H1 (cell line): ENCODE data around the gene KLHDC7B. TPM values are rescaled to one million over a fixed set of nuclear protein-coding genes. Genes with fewer than 3 reads are reported as not detected.

ENCODE experiments used
- CTCF ChIA-PET: fragments of 300-600 bp; sonication (Branson Sonifier 250); formaldehyde crosslinking; loops from one replicate; lab custom pipeline; 2021; ENCODE audit not compliant: partially characterized antibody; lab: Charles Lee
- POLR2A ChIA-PET: fragments of 300-600 bp; sonication (Branson Sonifier 250); formaldehyde crosslinking; loops from one replicate; lab custom pipeline; 2021; ENCODE audit warnings: inconsistent platforms; ENCODE audit not compliant: partially characterized antibody; lab: Charles Lee
- DNase-seq, 2 experiments: peaks; one replicate each; pipeline versions ENCODE4 v3.0.0 to v3.0.0-alpha.2; 2010 to 2022; ENCODE audit warnings: low spot score in 2 of 2, low read depth in 1 of 2, mixed read lengths in 1 of 2
- FAIRE-seq: peaks from 2 replicates; lab custom pipeline; 2011; peaks lifted over from hg19 to GRCh38; lab: Jason Lieb, UNC
- H2AFZ ChIP-seq: 2 replicates; pipeline ENCODE4 v1.8.1; 2012; ENCODE audit warnings: low read length, inconsistent platforms
- H2AK5ac ChIP-seq: 2 replicates; pipeline ENCODE4 v1.6.1; 2013; ENCODE audit warnings: low read depth, low read length
- H2BK120ac ChIP-seq: replicated peaks from 2 replicates; pipeline ENCODE3; 2013; ENCODE audit warnings: low read depth, low read length, inconsistent platforms
- H2BK12ac ChIP-seq: 2 replicates; pipeline ENCODE4 v1.6.1; 2013; ENCODE audit warnings: low read depth, low read length
- H2BK15ac ChIP-seq: 2 replicates; pipeline ENCODE4 v1.6.1; 2013; ENCODE audit warnings: low read length
- H2BK20ac ChIP-seq: 2 replicates; pipeline ENCODE4 v1.6.1; 2013; ENCODE audit warnings: low read length
- H2BK5ac ChIP-seq: 2 replicates; pipeline ENCODE4 v1.6.1; 2013; ENCODE audit warnings: low read depth, low read length
- H3K14ac ChIP-seq: 2 replicates; pipeline ENCODE4 v1.6.1; 2013; ENCODE audit warnings: inconsistent platforms; ENCODE audit not compliant: insufficient read length
- H3K18ac ChIP-seq: 2 replicates; pipeline ENCODE4 v1.6.1; 2013; ENCODE audit warnings: low read length; ENCODE audit errors: extremely low read depth
- H3K23ac ChIP-seq: 2 replicates; pipeline ENCODE4 v1.6.1; 2013; ENCODE audit warnings: inconsistent platforms; ENCODE audit not compliant: insufficient read length
- H3K23me2 ChIP-seq: 2 replicates; pipeline ENCODE4 v1.6.1; 2013; ENCODE audit warnings: low read depth, low read length
- H3K27ac ChIP-seq: 2 replicates; pipeline ENCODE4 v1.6.1; 2011; ENCODE audit warnings: low read depth, low read length, inconsistent platforms
- H3K27me3 ChIP-seq, 4 experiments: replicated peaks in 1 of 4; 1 replicate in 1 of 4; 2 replicates in 3 of 4; pipeline versions ENCODE4 v1.6.1 to v1.8.1; 2011 to 2013; ENCODE audit warnings: low read length in 3 of 4, mild to moderate bottlenecking in 3 of 4, inconsistent platforms in 2 of 4, mixed read lengths in 2 of 4, moderate library complexity in 1 of 4; ENCODE audit not compliant: control insufficient read depth in 3 of 4, insufficient read depth in 3 of 4; ENCODE audit errors: extremely low read depth in 1 of 4
- H3K36me3 ChIP-seq, 4 experiments: 2 replicates each; pipeline versions ENCODE4 v1.6.1 to v1.8.1; 2011 to 2013; ENCODE audit warnings: mild to moderate bottlenecking in 4 of 4, low read length in 3 of 4, moderate library complexity in 2 of 4, control low read depth in 1 of 4, inconsistent platforms in 1 of 4; ENCODE audit not compliant: insufficient read depth in 4 of 4, control insufficient read depth in 2 of 4
- H3K4ac ChIP-seq: replicated peaks from 2 replicates; pipeline ENCODE3; 2013; ENCODE audit warnings: low read length, low read depth, mixed read lengths, inconsistent platforms; ENCODE audit not compliant: insufficient read length
- H3K4me1 ChIP-seq, 4 experiments: replicated peaks in 1 of 4; 1 replicate in 1 of 4; 2 replicates in 3 of 4; pipeline versions ENCODE4 v1.6.1 to v1.8.1; 2011 to 2013; ENCODE audit warnings: low read length in 3 of 4, inconsistent platforms in 2 of 4, mixed read lengths in 1 of 4; ENCODE audit not compliant: insufficient read depth in 4 of 4, control insufficient read depth in 3 of 4
- H3K4me2 ChIP-seq, 2 experiments: 2 replicates each; pipeline versions ENCODE4 v1.6.1 to v1.8.1; 2011 to 2013; ENCODE audit warnings: low read depth in 2 of 2, low read length in 2 of 2, control low read depth in 1 of 2, inconsistent platforms in 1 of 2, mild to moderate bottlenecking in 1 of 2; ENCODE audit not compliant: insufficient read depth in 1 of 2
- H3K4me3 ChIP-seq, 4 experiments: fragments of 200-600, 300-600 bp in 1 of 4; sonication (generic), shearing (Covaris generic), sonication (Bioruptor Twin) in 1 of 4; 2 replicates each; pipeline versions ENCODE4 v1.5.1 to v1.8.1; 2011 to 2016; ENCODE audit warnings: low read length in 4 of 4, low read depth in 3 of 4, control low read depth in 2 of 4, inconsistent platforms in 2 of 4, mild to moderate bottlenecking in 2 of 4, mixed read lengths in 1 of 4, moderate library complexity in 1 of 4; ENCODE audit not compliant: insufficient read depth in 2 of 4; ENCODE audit errors: extremely low read depth in 1 of 4
- H3K56ac ChIP-seq: replicated peaks from 2 replicates; pipeline ENCODE3; 2013; ENCODE audit warnings: low read depth, mild to moderate bottlenecking, mixed read lengths, low read length, inconsistent platforms; ENCODE audit not compliant: insufficient read length
- H3K79me1 ChIP-seq: 2 replicates; pipeline ENCODE4 v1.6.1; 2013; ENCODE audit warnings: low read depth, low read length, control low read depth
- H3K79me2 ChIP-seq, 2 experiments: 2 replicates each; pipeline versions ENCODE4 v1.6.1 to v1.8.1; 2012 to 2013; ENCODE audit warnings: low read length in 2 of 2, mild to moderate bottlenecking in 2 of 2, inconsistent platforms in 1 of 2; ENCODE audit not compliant: insufficient read depth in 2 of 2, control insufficient read depth in 1 of 2
- H3K9ac ChIP-seq, 4 experiments: replicated peaks in 1 of 4; 1 replicate in 1 of 4; 2 replicates in 3 of 4; pipeline versions ENCODE4 v1.6.1 to v1.8.1; 2011 to 2013; ENCODE audit warnings: low read depth in 3 of 4, low read length in 3 of 4, control low read depth in 2 of 4, mild to moderate bottlenecking in 2 of 4, moderate library complexity in 2 of 4, inconsistent platforms in 1 of 4; ENCODE audit errors: extremely low read depth in 1 of 4
- H3K9me3 ChIP-seq, 2 experiments: 2 replicates each; pipeline versions ENCODE4 v1.6.1 to v1.8.1; 2012 to 2013; ENCODE audit warnings: mild to moderate bottlenecking in 2 of 2, moderate library complexity in 2 of 2, control low read depth in 1 of 2, inconsistent platforms in 1 of 2, low read depth in 1 of 2, low read length in 1 of 2, mixed read lengths in 1 of 2; ENCODE audit not compliant: insufficient read depth in 2 of 2
- H4K20me1 ChIP-seq, 2 experiments: replicated peaks in 1 of 2; 2 replicates each; pipeline versions ENCODE3 to v1.8.1; 2011 to 2013; ENCODE audit warnings: inconsistent platforms in 2 of 2, low read length in 2 of 2, mild to moderate bottlenecking in 1 of 2; ENCODE audit not compliant: insufficient read depth in 2 of 2, control insufficient read depth in 1 of 2
- H4K5ac ChIP-seq: 2 replicates; pipeline ENCODE4 v1.6.1; 2013; ENCODE audit warnings: low read length, low read depth, mixed read lengths, inconsistent platforms; ENCODE audit not compliant: insufficient read length
- H4K8ac ChIP-seq: 2 replicates; pipeline ENCODE4 v1.8.0; 2013; ENCODE audit warnings: mild to moderate bottlenecking, moderate library complexity, low read length, inconsistent platforms; ENCODE audit not compliant: insufficient read depth; ENCODE audit errors: extremely low read depth
- H4K91ac ChIP-seq: replicated peaks from 2 replicates; pipeline ENCODE3; 2013; ENCODE audit warnings: low read length, mixed read lengths, inconsistent platforms; ENCODE audit not compliant: insufficient read length
- BACH1 ChIP-seq: IDR thresholded peaks from 2 replicates; pipeline ENCODE4 v1.6.1; 2012; ENCODE audit warnings: low read length, improper control_type of control experiment
- BCL11A ChIP-seq, 2 experiments: IDR thresholded peaks; one replicate each; pipeline ENCODE4 v1.6.1; 2011; ENCODE audit warnings: low read depth in 2 of 2, low read length in 2 of 2, mild to moderate bottlenecking in 2 of 2
- CHD1 ChIP-seq: IDR thresholded peaks from 2 replicates; pipeline ENCODE4 v1.6.1; 2012; ENCODE audit warnings: low read depth, low read length, improper control_type of control experiment
- EGR1 ChIP-seq: IDR thresholded peaks from 2 replicates; pipeline ENCODE4 v1.6.1; 2011; ENCODE audit warnings: low read depth, low read length, borderline replicate concordance
- EP300 ChIP-seq, 2 experiments: IDR thresholded peaks; 1 replicate in 1 of 2; 2 replicates in 1 of 2; pipeline ENCODE4 v1.6.1; 2011 to 2012; ENCODE audit warnings: low read depth in 2 of 2, low read length in 2 of 2, mild to moderate bottlenecking in 2 of 2, borderline replicate concordance in 1 of 2, inconsistent platforms in 1 of 2, moderate library complexity in 1 of 2
- GABPA ChIP-seq: IDR thresholded peaks from 2 replicates; pipeline ENCODE4 v1.6.1; 2011; ENCODE audit warnings: mild to moderate bottlenecking, low read length, moderate library complexity, borderline replicate concordance; ENCODE audit not compliant: insufficient read depth
- JUN ChIP-seq: IDR thresholded peaks from 2 replicates; pipeline ENCODE4 v1.6.1; 2011; ENCODE audit warnings: low read depth, mild to moderate bottlenecking, improper control_type of control experiment, low read length
- KDM1A ChIP-seq: fragments of 200-600, 300-600 bp; sonication (generic); IDR thresholded peaks from 2 replicates; pipeline ENCODE4 v1.7.1; 2016; ENCODE audit warnings: mild to moderate bottlenecking, low read length, borderline replicate concordance
- POLR2AphosphoS5 ChIP-seq: IDR thresholded peaks from 2 replicates; pipeline ENCODE4 v1.6.1; 2011; ENCODE audit warnings: low read depth, low read length
- SIN3A ChIP-seq, 2 experiments: IDR thresholded peaks in 1 of 2; conservative IDR thresholded peaks in 1 of 2; 2 replicates each; pipeline ENCODE4 v1.6.1; 2011 to 2012; ENCODE audit warnings: low read length in 2 of 2, improper control_type of control experiment in 1 of 2, low read depth in 1 of 2, mild to moderate bottlenecking in 1 of 2
- SIX5 ChIP-seq: IDR thresholded peaks from 2 replicates; pipeline ENCODE4 v1.6.1; 2011; ENCODE audit warnings: mild to moderate bottlenecking, low read depth, low read length
- WGBS, 2 experiments: shearing (Covaris generic) in 1 of 2; methylation state at CpG; one replicate each; pipeline versions ENCODE4 v1.1.6 to v1.1.7; 2013 to 2015; ENCODE audit warnings: low lambda C conversion rate in 2 of 2, mixed read lengths in 2 of 2, inconsistent platforms in 1 of 2, low coverage in 1 of 2, missing lambda C conversion rate in 1 of 2; ENCODE audit not compliant: insufficient replicate concordance in 2 of 2, insufficient coverage in 1 of 2, insufficient read length in 1 of 2; ENCODE audit errors: extremely low coverage in 1 of 2, missing lambda C conversion rate in 1 of 2; 5-methylcytosine and 5-hydroxymethylcytosine counted together
- polyA plus RNA-seq, 7 experiments: library from polyadenylated mRNA; depleted of rRNA in 3 of 7; stranded (reverse) in 5 of 7; unstranded in 2 of 7; fragments of >200 nt in 5 of 7; fragments of 200-250 nt in 2 of 7; gene quantifications; 1 replicate in 5 of 7; 2 replicates in 1 of 7; 4 replicates in 1 of 7; pipeline versions ENCODE4 v1.2.1 to v1.2.3, GENCODE V29; 2011 to 2013; ENCODE audit warnings: missing spikeins in 2 of 7, mixed read lengths in 2 of 7
- total RNA-seq: library from RNA; stranded (reverse); fragmentation: NEBNext Ultra II Directional; extraction: Animal tissue kit (Norgen Biotek cat#: 25700); gene quantifications from 2 replicates; pipeline ENCODE4 v1.2.1, GENCODE V29; 2021
- TF ChIP-seq, protein P1 (sequence below): IDR thresholded peaks from 2 replicates; pipeline ENCODE4 v1.6.1; 2012; ENCODE audit warnings: low read length, inconsistent platforms

Gene KLHDC7B
- total and polyA plus RNA-seq, 2 of the 8 experiments (the other 6 are each of a cell fraction or from before 2014, with no cell fraction given) = not detected

DNA sequence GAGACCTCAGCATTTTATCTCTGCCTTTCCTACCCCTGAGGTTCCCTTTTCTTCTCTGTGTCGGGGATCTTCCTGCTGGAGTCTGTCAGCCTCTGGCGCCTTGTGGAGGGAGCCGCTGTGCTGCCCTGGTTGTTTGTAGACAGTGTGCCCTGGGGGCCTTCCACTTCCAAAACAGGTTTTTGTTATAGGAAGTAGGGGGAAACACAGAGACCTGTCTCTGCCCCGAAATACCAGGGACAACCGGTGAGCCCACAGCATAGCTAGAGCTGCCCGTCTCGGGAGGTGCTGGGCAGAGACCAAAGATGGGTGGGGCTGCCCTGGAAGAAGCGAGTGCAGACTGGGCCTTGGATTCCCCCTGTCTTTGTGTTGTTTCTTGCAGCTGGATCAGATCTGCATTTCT, 29.6 kb upstream of the KLHDC7B start:
- H3K4ac ChIP-seq = no peak overlapping the region
- no peak overlapping the region for H4K8ac ChIP-seq
- no peak overlapping the region for H4K5ac ChIP-seq
- H3K18ac ChIP-seq = no peak overlapping the region
- no peaks in the 10 kb centered on the region for H3K23me2 ChIP-seq
- no peak overlapping the region for H3K56ac ChIP-seq
- no peak overlapping the region for H2BK20ac ChIP-seq
- no peak overlapping the region for H3K23ac ChIP-seq
- H3K4me3 ChIP-seq = no peak overlapping the region
- no peak overlapping the region for H3K9ac ChIP-seq
- H3K4me1 ChIP-seq = no peaks in the 10 kb centered on the region
- no peak overlapping the region for H4K91ac ChIP-seq
- no peaks in the 10 kb centered on the region for H3K27me3 ChIP-seq
- H3K4me2 ChIP-seq = no peak overlapping the region
- WGBS, 2 experiments = 92% methylated on average over 8 of the region's 8 CpGs; no CpG with 5 or more reads in 1 of the 2 experiments
- H4K20me1 ChIP-seq = peaks cover 9 to 19% of the 10 kb centered on the region in 2 experiments
- DNase-seq (no peak), FAIRE-seq (no peak)
- ChIA-PET POLR2A (interaction anchor here (1.1 kb wide), 1 partner anchor 8 kb away, joined by 3 read pairs; no protein-coding TSS in a partner anchor), CTCF (interaction anchor here (0.6 kb wide), 1 partner anchor 52 kb away, joined by 3 read pairs; no protein-coding TSS in a partner anchor)
- H2BK12ac ChIP-seq = no peak overlapping the region
- no peak overlapping the region for H2BK120ac ChIP-seq
- no peak overlapping the region for H2AFZ ChIP-seq
- no peak overlapping the region for H3K14ac ChIP-seq
- H2AK5ac ChIP-seq = no peak overlapping the region
- peaks cover 14% of the 10 kb centered on the region; the same call in 1 of the 2 replicates for H3K79me1 ChIP-seq
- peaks cover 10 to 31% of the 10 kb centered on the region in 2 experiments for H3K79me2 ChIP-seq
- H3K36me3 ChIP-seq = peaks cover 0 to 12% (median 7%) of the 10 kb centered on the region in 4 experiments; a peak in 5 of 8 replicates
- no peak overlapping the region for H3K27ac ChIP-seq
- H3K9me3 ChIP-seq = no peaks in the 10 kb centered on the region
- no peak overlapping the region for H2BK15ac ChIP-seq
- no peak overlapping the region for H2BK5ac ChIP-seq
- TF ChIP-seq CHD1 = no peak
- no peak for TF ChIP-seq BACH1
- TF ChIP-seq EP300 (IDR thresholded peaks at IDR 0.05; ENCODE audit: borderline replicate concordance in 1 of 2, low read depth in 2 of 2, low read length in 2 of 2) = no peak
- no peak for TF ChIP-seq SIX5
- TF ChIP-seq, protein P1, sequence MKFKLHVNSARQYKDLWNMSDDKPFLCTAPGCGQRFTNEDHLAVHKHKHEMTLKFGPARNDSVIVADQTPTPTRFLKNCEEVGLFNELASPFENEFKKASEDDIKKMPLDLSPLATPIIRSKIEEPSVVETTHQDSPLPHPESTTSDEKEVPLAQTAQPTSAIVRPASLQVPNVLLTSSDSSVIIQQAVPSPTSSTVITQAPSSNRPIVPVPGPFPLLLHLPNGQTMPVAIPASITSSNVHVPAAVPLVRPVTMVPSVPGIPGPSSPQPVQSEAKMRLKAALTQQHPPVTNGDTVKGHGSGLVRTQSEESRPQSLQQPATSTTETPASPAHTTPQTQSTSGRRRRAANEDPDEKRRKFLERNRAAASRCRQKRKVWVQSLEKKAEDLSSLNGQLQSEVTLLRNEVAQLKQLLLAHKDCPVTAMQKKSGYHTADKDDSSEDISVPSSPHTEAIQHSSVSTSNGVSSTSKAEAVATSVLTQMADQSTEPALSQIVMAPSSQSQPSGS = no peak
- no peak for TF ChIP-seq POLR2AphosphoS5
- no peak for TF ChIP-seq GABPA
- no peak for TF ChIP-seq SIN3A (conservative IDR thresholded peaks at IDR 0.05 in 1 of 2, IDR thresholded peaks at IDR 0.05 in 1 of 2; ENCODE audit: low read depth in 1 of 2, low read length in 2 of 2)
- no peak for TF ChIP-seq KDM1A
- TF ChIP-seq JUN = no peak
- TF ChIP-seq EGR1 = no peak
- TF ChIP-seq BCL11A (IDR thresholded peaks at IDR 0.05; ENCODE audit: low read depth in 2 of 2, low read length in 2 of 2) = no peak
